HG03095 (cell line): ENCODE measurements around the gene GLYATL2.

Source experiments
- ATAC-seq: cut with Tn5 transposase; IDR thresholded peaks from one replicate; pipeline ENCODE4 v1.9.1; 2021; ENCODE audit warnings: moderate library complexity; ENCODE audit not compliant: unreplicated experiment

GLYATL2 gene, protein sequence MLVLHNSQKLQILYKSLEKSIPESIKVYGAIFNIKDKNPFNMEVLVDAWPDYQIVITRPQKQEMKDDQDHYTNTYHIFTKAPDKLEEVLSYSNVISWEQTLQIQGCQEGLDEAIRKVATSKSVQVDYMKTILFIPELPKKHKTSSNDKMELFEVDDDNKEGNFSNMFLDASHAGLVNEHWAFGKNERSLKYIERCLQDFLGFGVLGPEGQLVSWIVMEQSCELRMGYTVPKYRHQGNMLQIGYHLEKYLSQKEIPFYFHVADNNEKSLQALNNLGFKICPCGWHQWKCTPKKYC

GRCh38 chr11:58844361-58845005, at the start of gene GLYATL2:
TSS of gene GLYATL2 (minus strand) at chr11:58844704. CDS start at chr11:58839612, 5,092 bp downstream.
- no peak for ATAC-seq

- no peak for ATAC-seq
These were observed 49.4 kb upstream of the GLYATL2 start for GRCh38 chr11:58893899-58894298.

DNA sequence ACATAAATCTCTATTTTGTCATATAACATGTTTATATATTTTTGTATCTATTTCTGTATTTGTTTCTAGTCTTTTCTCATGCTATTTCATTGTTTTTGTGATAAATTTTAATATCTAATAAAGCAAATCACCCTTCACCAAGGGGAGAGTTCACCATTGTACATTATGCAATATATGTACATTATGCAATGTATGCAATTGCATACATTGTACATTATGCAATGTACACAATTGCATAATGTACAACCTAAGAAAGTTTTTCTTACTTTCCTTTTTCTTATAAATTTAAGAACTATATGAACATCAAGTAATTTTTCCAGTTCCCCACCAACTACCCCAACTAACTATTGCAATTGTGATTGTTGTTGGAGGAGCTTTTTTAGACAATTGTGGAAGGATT, 44.1 kb upstream of the GLYATL2 start:
- ATAC-seq = no peak

DNA sequence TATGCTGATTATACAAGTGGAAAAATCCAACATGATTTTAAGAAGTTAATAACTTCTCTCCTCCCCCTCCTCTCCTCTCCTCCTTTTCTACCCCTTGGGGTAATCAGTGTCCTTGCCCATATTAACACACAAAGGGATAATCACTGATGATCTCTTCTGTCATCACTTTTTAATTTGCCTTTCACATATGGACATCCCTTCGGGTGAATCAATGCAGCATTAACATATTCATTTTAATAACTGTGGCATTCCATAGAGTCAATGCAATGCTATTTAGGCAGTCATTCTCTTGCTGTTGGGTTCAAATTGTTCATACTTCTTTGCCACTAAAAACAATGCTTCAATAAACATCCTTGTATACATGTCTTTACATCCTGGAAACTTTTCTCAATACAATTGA, 42.9 kb upstream of the GLYATL2 start:
- no peak for ATAC-seq

GRCh38 chr11:58880625-58881024, 36.1 kb upstream of the GLYATL2 start:
- no peak for ATAC-seq

GRCh38 chr11:58880166-58880565, 35.7 kb upstream of the GLYATL2 start:
- ATAC-seq = no peak

GRCh38 chr11:58867556-58867955, 23.1 kb upstream of the GLYATL2 start:
- no peak for ATAC-seq

GRCh38 chr11:58866788-58867187, 22.3 kb upstream of the GLYATL2 start:
- ATAC-seq = no peak

DNA sequence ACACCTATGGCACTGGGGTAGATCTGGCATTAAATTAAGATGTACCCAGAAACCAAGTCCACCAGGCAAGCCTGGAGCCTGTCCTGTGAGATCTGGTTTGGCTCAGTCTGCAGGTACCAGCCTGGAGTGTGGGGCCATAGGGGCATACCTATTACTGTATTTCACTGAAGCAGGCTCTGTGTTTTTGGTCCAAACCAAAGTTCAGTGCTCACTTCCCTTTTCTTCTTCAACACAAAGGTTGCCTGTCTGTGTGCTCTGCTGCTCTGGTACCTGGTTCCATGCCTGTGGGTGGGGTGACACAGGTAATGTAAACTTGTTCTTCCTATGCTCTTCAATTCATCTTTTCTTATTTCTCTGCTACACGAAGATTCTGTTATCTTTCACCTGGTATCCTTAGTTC, 19.8 kb upstream of the GLYATL2 start:
- no peak for ATAC-seq

GRCh38 chr11:58863697-58864096, 19.2 kb upstream of the GLYATL2 start:
- no peak for ATAC-seq

DNA sequence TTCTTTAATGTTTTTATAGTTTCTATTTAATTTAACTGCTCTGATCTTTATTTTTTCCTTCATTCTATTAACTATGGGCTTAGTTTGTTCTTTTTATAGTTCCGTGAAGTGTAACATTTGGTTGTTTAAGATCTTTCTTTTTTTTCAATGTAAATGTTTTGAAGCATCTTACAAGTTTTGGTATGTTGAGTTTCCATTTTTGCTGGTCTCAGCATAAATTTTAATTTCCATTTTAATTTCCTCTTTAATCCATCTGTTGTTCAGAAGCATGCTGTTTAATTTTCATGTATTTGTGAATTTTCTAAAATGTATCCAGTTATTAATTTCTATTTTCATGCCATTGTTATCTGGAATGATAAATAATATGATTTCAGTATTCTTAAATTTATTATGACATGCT, 17.0 kb upstream of the GLYATL2 start:
- no peak for ATAC-seq

DNA sequence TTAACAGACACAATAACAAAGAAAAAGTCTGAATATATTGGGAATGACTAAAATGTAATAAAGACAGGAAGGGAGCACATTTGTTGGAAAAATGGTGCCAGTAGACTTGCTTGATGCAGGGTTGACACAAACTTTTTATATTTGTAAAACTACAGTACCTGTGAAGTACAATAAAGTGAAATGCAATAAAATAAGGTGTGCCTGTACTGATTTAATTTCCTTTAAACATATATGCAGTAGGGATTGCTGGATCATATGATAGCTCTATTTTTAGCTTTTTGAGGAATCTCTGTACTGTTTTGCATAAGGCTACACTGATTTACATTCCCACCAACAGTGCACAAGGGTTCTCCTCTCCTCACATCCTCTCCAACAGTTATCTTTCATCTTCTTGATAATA, 12.3 kb upstream of the GLYATL2 start:
- ATAC-seq = no peak

- no peak for ATAC-seq
These were observed 882 bp upstream of the GLYATL2 start for GRCh38 chr11:58845386-58845785.

DNA sequence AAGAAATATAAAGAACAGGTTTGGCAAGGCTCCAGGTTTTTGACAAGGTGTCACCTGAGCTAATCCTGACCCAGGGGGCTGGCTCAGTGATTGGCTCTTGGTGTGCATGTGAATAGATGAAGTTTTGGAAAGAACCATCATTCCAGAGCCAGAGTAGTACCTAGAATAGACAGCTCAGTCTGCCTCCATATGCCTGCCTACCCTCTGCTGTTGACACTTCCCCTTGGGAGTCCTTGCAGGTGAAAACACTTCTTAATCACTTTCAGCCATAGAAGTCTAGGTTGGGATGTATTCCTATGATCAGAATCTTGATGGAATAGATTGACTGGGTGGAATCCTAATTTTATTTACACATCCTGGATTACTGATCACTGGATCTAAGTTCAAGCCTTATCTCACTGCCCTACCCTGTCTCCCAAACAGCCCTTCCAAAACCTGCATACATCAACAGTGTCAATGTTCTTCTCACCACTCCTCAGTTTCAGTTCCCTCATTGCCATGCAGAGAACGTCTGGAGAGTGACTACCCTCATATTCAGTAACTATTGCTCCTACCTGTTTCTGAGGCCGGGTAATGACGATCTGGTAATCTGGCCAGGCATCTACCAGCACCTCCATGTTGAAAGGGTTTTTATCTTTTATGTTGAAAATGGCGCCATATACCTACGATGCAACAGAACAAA, 6.7 kb downstream of the GLYATL2 start:
- no peak for ATAC-seq

- no peak for ATAC-seq
These were observed 12.4 kb downstream of the GLYATL2 start for GRCh38 chr11:58832056-58832645.

DNA sequence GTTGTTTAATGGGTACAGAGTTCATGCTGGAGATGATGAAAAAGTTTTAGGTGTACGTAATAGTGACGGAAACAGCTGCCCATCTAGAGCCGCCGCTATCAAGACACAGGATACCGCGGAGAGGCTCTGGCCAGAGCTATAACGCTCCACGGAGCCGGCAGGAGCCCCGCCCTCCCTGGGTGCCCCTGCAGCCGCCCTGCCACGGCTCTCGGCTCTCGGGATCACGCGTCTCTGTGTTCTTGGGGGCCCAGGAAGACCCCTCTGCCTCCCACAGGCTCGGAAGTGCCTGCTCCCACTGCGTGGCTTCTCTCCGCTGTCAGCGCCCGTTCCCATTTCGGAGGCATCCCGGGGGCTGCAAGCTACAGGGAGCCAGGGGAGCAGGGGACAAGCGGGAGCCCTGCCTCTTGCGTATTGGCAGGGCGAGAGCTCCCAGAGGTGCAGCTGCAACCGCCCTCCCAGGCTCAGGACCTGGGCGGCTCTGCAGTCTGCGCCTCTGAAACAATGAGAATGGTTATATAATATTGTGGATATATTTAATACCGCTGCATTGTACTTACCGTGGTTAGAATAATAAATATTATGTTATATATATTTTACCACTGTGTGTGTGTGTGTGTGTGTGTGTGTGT, 13.7 kb downstream of the GLYATL2 start:
- ATAC-seq = no peak

- no peak for ATAC-seq
These were observed 14.7 kb downstream of the GLYATL2 start for GRCh38 chr11:58829786-58830185.

GRCh38 chr11:58813693-58814092, 30.8 kb downstream of the GLYATL2 start:
- ATAC-seq = no peak

DNA sequence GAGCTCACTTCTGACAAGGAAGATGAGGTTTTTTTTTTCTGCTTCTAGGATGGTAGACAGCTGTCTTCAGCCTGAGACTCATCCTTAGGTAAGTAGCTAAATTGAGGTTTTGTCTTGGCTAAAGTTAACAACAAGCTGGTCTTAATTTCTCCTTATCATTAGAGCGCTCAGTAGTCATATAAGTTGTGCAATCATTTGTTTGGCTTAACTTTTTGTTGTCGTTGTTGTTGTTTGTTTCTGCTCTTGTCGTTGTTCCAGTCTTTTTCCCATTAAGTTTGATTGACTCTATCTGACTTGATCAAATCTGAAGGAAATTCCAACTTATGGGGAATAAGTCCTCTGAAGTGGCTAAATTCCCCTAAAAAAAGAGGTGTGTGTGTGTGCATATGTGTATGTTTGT, 33.0 kb downstream of the GLYATL2 start:
- no peak for ATAC-seq

- no peak for ATAC-seq
These were observed 37.2 kb downstream of the GLYATL2 start for GRCh38 chr11:58807343-58807742.

DNA sequence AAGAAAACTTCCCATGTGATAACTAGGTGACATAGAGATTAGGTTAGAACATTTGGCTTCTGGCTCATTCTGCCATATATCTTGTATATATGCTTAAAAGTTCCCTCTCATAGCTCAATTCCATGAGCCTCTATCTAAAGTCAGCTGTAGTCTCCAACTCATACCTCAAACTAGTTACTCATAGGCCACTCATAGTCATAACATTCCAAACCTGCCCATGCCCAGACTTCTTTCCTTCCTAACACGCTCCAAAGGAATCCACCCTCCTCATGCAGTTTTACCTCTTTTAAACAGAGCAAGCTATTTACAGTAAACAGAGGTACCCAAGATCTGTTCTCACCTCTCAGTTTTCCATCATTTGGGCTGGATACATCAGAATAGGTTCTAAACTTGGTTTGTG, 39.4 kb downstream of the GLYATL2 start:
- ATAC-seq = no peak
